GM12865 (cell line): ENCODE measurements around the gene TMA7.

Experiments used
- DNase-seq: peaks from one replicate; pipeline ENCODE4 v3.0.0; 2010; ENCODE audit warnings: low read depth
- H3K4me3 ChIP-seq: 2 replicates; pipeline ENCODE4 v1.5.1; 2011; ENCODE audit warnings: mild to moderate bottlenecking, low read depth, low read length, control low read depth
- TF ChIP-seq, protein P1 (sequence below): IDR thresholded peaks from 2 replicates; pipeline ENCODE4 v1.5.1; 2011; ENCODE audit warnings: low read length, control low read depth, low read depth, inconsistent platforms; ENCODE audit not compliant: insufficient read depth; ENCODE audit errors: missing control alignments

The TMA7 gene

DNA sequence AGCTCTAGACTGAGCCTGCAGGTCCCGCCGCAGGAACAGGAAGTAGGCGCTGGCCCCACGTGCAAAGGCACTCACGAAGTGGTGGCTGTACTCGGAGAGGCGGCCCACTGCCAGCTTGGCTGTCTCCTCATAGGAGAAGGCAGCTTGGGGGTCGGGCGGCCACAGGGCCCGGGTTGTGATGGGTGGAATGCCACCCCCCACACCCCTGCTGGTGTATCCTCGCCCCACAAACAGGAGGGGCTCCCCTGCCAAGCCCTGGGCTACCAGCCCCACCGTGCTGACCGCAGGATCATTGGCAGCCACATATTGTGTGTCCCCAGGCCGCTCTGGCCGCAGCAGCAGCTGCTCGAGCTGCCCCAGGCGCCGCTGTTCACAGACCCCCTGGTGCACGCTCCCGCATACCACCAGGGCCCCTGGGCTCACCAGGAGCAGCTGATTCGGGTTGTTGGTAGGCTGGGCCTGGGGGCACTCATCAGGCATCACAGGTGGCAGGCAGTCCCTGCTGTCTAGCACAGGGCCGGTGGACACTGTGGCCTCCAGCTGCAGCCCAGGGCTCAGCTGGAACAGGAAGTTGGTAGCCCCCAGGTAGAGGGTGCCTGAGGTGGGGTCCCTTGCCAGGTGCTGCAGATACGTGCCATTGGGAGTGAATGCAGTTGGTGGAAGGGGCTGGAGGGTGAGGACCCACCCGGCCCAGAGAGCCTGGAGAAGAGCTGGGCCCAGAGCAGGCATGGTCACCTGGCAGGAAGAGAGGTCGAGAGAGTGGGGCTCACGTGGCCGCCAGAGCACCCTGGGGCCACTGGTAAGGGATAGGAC, 16.0 kb upstream of the TMA7 start:
- DNase-seq: no peak
- TF ChIP-seq, protein P1, sequence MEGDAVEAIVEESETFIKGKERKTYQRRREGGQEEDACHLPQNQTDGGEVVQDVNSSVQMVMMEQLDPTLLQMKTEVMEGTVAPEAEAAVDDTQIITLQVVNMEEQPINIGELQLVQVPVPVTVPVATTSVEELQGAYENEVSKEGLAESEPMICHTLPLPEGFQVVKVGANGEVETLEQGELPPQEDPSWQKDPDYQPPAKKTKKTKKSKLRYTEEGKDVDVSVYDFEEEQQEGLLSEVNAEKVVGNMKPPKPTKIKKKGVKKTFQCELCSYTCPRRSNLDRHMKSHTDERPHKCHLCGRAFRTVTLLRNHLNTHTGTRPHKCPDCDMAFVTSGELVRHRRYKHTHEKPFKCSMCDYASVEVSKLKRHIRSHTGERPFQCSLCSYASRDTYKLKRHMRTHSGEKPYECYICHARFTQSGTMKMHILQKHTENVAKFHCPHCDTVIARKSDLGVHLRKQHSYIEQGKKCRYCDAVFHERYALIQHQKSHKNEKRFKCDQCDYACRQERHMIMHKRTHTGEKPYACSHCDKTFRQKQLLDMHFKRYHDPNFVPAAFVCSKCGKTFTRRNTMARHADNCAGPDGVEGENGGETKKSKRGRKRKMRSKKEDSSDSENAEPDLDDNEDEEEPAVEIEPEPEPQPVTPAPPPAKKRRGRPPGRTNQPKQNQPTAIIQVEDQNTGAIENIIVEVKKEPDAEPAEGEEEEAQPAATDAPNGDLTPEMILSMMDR: no peak
- no peak overlapping the region for H3K4me3 ChIP-seq

GRCh38 chr3:48425281-48425812, 14.7 kb upstream of the TMA7 start:
- no peak for DNase-seq
- TF ChIP-seq, protein P1: no peak
- no peak overlapping the region for H3K4me3 ChIP-seq

DNA sequence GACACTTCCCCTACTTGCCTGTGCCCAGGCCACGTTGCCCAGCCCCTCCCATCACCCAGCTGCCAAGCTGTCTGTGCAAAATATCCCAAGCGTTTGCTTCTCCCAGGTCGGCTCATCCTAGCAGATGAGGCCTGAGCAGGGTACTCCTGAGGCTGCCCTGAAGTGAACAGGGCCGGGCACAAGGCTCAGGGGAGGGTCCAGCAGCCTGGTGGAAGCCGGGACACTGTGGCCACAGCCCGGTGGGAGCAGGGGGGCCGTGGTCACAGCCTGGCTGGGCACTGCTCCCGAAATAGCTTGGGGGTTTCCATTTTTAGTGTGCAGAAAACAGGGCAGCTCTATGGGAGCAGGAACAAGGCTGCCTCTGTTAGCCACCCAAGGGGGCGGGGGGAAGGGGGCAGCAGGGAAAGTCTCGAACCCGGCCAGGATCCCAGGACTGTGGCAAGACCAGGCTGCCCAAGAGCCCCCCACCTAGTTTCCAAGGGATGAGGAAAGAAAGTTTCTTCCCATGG, 13.6 kb upstream of the TMA7 start:
- TF ChIP-seq, protein P1: no peak
- DNase-seq: no peak
- H3K4me3 ChIP-seq: no peak overlapping the region

GRCh38 chr3:48426944-48427629, 13.0 kb upstream of the TMA7 start:
- TF ChIP-seq, protein P1: no peak
- H3K4me3 ChIP-seq: no peak overlapping the region
- no peak for DNase-seq

DNA sequence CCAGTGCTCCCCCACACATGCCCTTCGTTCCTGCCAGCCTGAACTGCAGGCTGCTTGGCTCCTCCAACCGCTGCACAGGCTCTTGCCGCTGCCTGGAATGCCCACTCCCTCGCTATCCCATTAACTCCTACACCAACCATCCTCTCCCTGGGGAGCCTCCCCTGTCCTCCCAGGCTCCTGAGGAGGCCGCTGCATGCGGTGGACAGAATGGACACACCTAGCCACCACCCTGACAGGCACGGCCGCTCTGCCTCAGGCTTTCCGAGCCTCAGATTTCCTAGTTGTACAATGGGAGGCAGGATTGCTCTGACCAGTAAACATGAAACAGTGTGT, 12.5 kb upstream of the TMA7 start:
- TF ChIP-seq, protein P1: no peak
- H3K4me3 ChIP-seq: no peak overlapping the region
- DNase-seq: no peak

GRCh38 chr3:48428088-48428571, 11.9 kb upstream of the TMA7 start:
- DNase-seq: no peak
- H3K4me3 ChIP-seq: peak overlapping the region; percentile 60; the same call in 1 of the 2 replicates
- TF ChIP-seq, protein P1: no peak
